GM12872 (cell line): ENCODE data around the gene ADAMTSL5.

ENCODE experiments used
- TF ChIP-seq, protein P1 (sequence below): IDR thresholded peaks from 3 replicates; pipeline ENCODE4 v1.5.1; 2011; ENCODE audit warnings: low read depth, mild to moderate bottlenecking, low read length, moderate library complexity; ENCODE audit not compliant: insufficient read depth

Gene ADAMTSL5

GRCh38 chr19:1487576-1488281 lies 25.1 kb downstream of the ADAMTSL5 start:
- TF ChIP-seq, protein P1, sequence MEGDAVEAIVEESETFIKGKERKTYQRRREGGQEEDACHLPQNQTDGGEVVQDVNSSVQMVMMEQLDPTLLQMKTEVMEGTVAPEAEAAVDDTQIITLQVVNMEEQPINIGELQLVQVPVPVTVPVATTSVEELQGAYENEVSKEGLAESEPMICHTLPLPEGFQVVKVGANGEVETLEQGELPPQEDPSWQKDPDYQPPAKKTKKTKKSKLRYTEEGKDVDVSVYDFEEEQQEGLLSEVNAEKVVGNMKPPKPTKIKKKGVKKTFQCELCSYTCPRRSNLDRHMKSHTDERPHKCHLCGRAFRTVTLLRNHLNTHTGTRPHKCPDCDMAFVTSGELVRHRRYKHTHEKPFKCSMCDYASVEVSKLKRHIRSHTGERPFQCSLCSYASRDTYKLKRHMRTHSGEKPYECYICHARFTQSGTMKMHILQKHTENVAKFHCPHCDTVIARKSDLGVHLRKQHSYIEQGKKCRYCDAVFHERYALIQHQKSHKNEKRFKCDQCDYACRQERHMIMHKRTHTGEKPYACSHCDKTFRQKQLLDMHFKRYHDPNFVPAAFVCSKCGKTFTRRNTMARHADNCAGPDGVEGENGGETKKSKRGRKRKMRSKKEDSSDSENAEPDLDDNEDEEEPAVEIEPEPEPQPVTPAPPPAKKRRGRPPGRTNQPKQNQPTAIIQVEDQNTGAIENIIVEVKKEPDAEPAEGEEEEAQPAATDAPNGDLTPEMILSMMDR = no peak

DNA sequence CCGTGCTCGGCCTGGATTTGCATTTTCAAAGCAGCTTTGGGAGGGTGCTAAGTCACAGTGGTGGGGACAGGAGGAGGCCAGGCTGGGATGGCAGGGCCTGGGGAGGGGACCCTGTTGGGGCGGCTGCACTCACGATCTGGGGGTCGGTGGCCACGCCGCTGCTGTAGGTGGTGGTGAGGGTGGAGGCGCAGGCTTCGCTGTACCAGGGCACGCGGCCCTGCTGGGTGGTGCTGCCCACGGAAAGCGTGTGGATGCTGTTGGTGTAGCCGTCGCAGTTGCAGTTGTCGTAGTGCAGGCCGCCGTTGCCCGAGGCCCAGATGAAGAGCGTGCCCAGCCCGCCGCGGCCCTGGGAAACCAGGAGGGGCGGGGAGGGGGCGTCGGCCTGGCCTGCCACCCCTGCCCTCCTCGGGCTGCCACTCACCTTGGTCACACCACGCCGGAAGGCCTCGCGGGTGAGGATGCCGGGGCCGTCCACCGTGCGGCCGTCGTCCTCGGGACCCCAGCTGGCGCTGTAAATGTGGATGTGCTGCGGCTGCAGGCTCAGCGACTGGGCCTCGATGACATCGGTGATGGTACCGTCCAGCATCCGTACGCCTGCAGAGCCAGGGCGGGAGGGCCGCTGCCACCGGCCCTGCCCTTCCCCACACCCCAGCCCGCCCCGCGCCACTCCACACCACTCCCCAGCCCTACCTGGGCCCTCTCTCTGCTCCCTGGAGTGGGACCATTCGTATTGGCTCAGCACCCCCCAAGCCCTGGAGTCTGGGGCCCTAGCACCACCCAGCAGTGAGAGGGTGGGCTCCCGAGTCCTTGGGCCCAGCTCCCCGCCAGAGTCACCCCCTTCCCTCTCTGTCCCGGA lies 25.9 kb downstream of the ADAMTSL5 start:
- TF ChIP-seq, protein P1 = no peak

GRCh38 chr19:1483979-1484428 lies 28.8 kb downstream of the ADAMTSL5 start:
- TF ChIP-seq, protein P1 = no peak

- TF ChIP-seq, protein P1 = no peak
Observed at GRCh38 chr19:1483131-1483978, 29.5 kb downstream of the ADAMTSL5 start.

DNA sequence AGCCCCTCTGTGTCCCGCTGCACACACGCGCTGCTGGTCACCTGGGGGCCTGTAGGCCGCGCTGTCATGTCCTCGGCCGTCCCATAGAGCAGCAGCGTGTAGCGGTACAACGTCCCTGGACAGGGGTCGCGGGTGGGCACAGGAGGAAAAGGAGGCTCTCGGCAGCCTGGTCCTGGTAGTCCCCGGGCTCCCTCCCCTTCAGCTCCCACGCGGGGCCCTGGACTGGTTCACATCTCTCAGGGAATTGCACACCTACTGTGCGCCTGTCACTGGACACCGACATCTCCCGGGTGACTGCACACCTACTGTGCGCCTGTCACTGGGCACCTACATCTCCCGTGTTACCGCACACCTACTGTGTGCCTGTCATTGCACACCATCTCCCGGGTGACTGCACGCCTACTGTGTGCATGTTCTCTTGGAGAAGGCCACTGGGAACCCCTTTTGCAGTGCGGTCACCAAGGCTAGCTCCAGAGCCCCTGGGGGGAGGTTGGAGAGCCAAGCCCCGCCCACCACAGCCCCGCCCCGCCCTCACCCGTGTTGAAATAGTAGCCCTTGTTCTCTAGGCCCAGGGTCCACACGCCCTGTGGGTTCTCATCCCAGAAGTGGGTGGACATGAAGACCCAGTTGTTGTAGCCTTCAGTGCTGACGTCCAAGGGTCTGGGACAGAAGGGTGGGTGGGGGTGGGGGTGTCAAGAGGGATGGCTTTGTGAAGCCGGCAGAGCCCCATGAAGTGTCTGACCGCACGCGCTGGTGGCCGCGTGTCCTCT lies 30.3 kb downstream of the ADAMTSL5 start:
- TF ChIP-seq, protein P1 = no peak

DNA sequence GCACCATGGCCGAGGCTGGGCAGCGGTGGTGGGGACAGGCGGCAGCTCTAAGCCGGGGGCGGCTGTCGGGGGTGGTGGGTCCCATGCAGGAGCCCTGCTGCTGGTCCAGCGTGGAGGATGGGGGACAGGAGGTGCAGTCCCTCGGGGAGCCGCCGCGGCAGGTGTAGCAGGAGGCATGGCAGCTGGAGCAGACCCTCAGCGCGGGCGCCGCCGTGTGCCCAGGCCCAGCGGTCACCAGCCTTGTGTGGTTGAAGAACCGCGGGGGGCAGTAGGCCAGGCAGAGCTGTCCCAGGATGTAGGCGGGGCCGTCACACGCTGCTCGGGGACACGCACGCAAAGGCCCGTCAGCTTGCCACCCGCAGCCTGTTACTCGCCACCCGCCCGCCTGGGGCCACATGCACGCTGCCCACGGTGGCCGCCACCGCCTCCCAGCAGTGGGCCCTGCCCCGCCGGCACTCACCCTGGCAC lies 30.9 kb downstream of the ADAMTSL5 start:
- TF ChIP-seq, protein P1 = no peak
